T-helper 2 cell treated with Interferon-gamma antibody and Interleukin-4, amounts not matched to agents 5 μg/mL and 100 μg/mL, for 36 hours (primary cell): ENCODE data around the gene NT5M.
"Not testable (repeated sequence)": the region's sequence is repeated elsewhere in the genome, so short reads cannot be mapped to it uniquely, and the experiment has no call there.

Source experiments
- DNase-seq: peaks from one replicate; pipeline ENCODE4 v3.0.0; 2021; ENCODE audit warnings: low spot score
- H3K27ac Mint-ChIP-seq: one replicate; pipeline ENCODE4 v1.8.0; 2021; ENCODE audit warnings: mild to moderate bottlenecking, mixed read lengths
- H3K27me3 Mint-ChIP-seq: one replicate; pipeline ENCODE4 v1.8.0; 2021; ENCODE audit warnings: low read depth, mixed read lengths
- H3K36me3 Mint-ChIP-seq: one replicate; pipeline ENCODE4 v1.8.0; 2021; ENCODE audit warnings: low read depth, mixed read lengths
- H3K4me1 Mint-ChIP-seq: one replicate; pipeline ENCODE4 v1.8.0; 2021; ENCODE audit warnings: low read depth, mixed read lengths
- H3K4me3 Mint-ChIP-seq: one replicate; pipeline ENCODE4 v1.8.0; 2022; ENCODE audit warnings: mild to moderate bottlenecking, moderate library complexity, mixed read lengths
- H3K9me3 Mint-ChIP-seq: one replicate; pipeline ENCODE4 v1.8.0; 2021; ENCODE audit warnings: mixed read lengths

Gene NT5M

DNA sequence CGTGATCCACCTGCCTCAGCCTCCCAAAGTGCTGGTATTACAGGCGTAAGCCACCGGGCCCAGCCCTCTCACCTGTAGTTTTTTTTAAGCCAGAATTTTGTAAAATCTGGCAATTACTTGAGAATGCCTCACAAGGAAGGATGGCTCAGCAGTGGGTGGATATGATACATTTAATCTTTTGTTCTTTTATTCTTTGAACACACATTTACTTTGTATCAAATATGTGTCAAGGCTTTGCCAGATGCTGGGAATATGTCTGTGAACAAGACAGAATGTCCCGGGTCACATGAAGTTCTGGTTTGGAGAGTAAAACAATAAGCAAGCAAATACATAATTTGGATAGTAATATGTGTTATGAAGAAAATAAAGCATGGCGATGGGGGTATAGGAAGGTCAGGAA is 17.2 kb upstream of the NT5M start:
- no peaks in the 10 kb centered on the region for H3K36me3 Mint-ChIP-seq

GRCh38 chr17:17289086-17289485 is 14.1 kb upstream of the NT5M start:
- no peak overlapping the region for H3K27ac Mint-ChIP-seq
- no peak overlapping the region for H3K4me3 Mint-ChIP-seq
- no peaks in the 10 kb centered on the region for H3K9me3 Mint-ChIP-seq
- no peaks in the 10 kb centered on the region for H3K36me3 Mint-ChIP-seq
- peaks cover 4% of the 10 kb centered on the region for H3K27me3 Mint-ChIP-seq
- no peak for DNase-seq
- H3K4me1 Mint-ChIP-seq, result no peaks in the 10 kb centered on the region

More for the DNA sequence above, 17.2 kb upstream of the NT5M start:
- peaks cover 13% of the 10 kb centered on the region for H3K4me1 Mint-ChIP-seq
- no peak overlapping the region for H3K27ac Mint-ChIP-seq
- H3K27me3 Mint-ChIP-seq, result peaks cover 2% of the 10 kb centered on the region
- no peak for DNase-seq
- H3K9me3 Mint-ChIP-seq, result no peaks in the 10 kb centered on the region
- H3K4me3 Mint-ChIP-seq, result no peak overlapping the region

GRCh38 chr17:17289701-17290100 is 13.5 kb upstream of the NT5M start:
- H3K27ac Mint-ChIP-seq, result no peak overlapping the region
- H3K27me3 Mint-ChIP-seq, result peaks cover 4% of the 10 kb centered on the region
- no peaks in the 10 kb centered on the region for H3K4me1 Mint-ChIP-seq
- H3K36me3 Mint-ChIP-seq, result no peaks in the 10 kb centered on the region
- H3K9me3 Mint-ChIP-seq, result no peaks in the 10 kb centered on the region
- no peak overlapping the region for H3K4me3 Mint-ChIP-seq
- no peak for DNase-seq

DNA sequence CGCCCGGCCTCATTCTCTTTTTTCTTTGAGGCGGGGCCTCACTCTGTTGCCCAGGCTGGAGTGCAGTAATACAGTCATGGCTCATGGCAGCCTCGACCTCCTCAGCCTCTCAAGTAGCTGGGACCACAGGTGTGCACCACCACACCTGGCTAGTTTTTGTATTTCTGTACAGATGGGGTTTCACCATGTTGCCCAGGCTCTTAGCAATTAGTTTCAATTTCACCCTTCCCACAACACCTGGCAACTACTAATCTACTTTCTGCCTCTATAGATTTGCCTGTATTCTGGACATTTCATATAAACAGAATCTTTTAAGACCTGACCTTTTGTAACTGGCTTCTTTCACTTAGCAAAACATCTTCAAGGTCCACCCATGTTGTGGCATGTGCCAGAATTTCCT is 8.0 kb upstream of the NT5M start:
- no peak for DNase-seq
- Mint-ChIP-seq H3K9me3 (no peaks in the 10 kb centered on the region), H3K4me3 (no peak overlapping the region), H3K4me1 (peaks cover 11% of the 10 kb centered on the region), H3K36me3 (no peaks in the 10 kb centered on the region), H3K27ac (no peak overlapping the region), H3K27me3 (peaks cover 2% of the 10 kb centered on the region)

DNA sequence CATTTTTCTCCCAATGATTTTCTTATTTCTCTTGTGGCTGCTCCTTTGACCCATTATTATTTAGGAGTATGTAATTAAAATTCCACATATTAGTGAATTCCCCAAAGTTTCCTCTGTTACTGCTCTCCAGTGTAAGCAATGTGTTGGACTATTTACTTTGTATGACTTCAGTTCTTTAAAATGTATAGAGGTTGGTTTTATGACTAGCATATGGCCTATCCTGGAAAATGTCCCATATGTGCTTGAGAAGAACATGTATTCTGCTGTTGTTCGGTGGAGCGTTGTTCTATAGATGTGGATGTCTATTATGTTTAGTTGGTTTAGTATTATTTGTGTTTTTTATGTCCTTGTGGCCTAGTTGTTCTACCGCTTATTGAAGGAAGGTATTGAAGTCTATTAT is 6.0 kb upstream of the NT5M start:
- Mint-ChIP-seq H3K4me1 (peaks cover 13% of the 10 kb centered on the region), H3K4me3 (no peak overlapping the region), H3K27me3 (peaks cover 2% of the 10 kb centered on the region), H3K9me3 (no peaks in the 10 kb centered on the region), H3K27ac (no peak overlapping the region), H3K36me3 (no peaks in the 10 kb centered on the region)
- DNase-seq, result no peak

DNA sequence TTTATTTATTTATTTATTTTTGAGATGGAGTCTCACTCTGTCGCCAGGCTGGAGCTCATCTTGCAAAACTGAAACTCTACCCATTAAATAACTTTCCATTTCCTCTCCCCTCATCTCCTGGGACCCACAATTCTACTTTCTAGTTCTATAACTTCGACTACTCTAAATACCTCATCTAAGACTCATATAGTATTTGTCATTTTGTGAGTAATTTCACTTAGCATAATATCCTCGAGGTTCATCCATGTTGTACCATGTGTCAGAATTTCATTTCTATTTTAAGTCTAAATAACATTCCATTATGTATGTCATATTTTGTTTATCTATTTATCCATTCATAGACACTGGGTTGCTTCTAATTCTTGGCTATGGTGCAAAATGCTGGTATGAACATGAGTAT is 5.1 kb upstream of the NT5M start:
- Mint-ChIP-seq H3K9me3 (no peaks in the 10 kb centered on the region), H3K4me1 (peaks cover 17% of the 10 kb centered on the region), H3K4me3 (no peak overlapping the region), H3K27me3 (peaks cover 2% of the 10 kb centered on the region), H3K27ac (no peak overlapping the region), H3K36me3 (no peaks in the 10 kb centered on the region)
- no peak for DNase-seq

DNA sequence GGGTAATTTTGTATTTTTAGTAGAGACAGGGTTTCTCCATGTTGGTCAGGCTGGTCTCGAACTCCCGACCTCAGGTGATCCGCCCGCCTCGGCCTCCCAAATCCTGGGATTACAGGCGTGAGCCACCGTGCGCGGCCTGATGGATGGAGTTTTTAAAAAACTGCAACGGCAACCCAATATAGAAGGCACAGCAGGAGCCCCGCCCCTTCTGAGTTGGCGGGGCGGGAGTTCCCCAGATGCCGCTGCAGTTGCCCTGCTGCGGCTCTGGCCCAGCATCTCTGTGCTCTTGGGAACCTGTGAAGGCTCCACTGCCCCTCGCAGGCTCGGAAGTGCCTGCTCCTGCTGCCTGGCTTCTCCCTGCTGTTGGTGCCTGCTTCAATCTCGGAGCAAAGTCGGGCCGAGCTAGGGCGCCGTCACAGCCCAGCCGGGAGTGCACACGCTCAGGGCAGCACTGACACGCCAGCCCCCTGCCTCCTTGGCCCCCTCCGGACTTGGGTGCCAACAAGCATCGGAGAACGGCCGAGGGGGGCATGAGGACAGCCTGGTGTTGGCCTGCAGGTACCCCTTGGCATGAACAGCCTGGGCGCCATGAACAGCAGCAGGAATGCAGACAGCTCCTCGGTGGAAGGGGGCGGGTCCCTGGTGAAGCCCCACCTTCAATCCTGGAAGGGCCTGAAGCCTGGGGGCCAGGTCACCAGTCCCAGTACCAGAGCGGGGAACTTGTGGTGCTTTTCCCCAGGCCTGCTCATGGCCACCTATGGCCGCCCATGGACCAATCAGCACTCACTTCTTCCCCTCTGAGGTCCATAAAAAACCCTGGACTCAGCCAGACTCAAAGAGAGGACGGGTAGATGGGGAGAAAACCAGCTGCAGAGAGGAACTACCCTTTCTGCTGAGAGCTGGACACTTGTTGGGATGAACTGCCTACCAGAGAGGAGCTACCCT is 2.3 kb upstream of the NT5M start:
- Mint-ChIP-seq H3K36me3 (no peaks in the 10 kb centered on the region), H3K4me1 (peaks cover 34% of the 10 kb centered on the region), H3K9me3 (no peaks in the 10 kb centered on the region), H3K27me3 (no peaks in the 10 kb centered on the region), H3K27ac (no peak overlapping the region), H3K4me3 (peak overlapping the region; percentile 60)
- peak; percentile 62 for DNase-seq

GRCh38 chr17:17301659-17302058 is 1.5 kb upstream of the NT5M start:
- not testable (repeated sequence) for H3K4me3 Mint-ChIP-seq, H3K27me3 Mint-ChIP-seq, H3K9me3 Mint-ChIP-seq, DNase-seq, H3K36me3 Mint-ChIP-seq, H3K27ac Mint-ChIP-seq
- H3K4me1 Mint-ChIP-seq, result peaks cover 35% of the 10 kb centered on the region

DNA sequence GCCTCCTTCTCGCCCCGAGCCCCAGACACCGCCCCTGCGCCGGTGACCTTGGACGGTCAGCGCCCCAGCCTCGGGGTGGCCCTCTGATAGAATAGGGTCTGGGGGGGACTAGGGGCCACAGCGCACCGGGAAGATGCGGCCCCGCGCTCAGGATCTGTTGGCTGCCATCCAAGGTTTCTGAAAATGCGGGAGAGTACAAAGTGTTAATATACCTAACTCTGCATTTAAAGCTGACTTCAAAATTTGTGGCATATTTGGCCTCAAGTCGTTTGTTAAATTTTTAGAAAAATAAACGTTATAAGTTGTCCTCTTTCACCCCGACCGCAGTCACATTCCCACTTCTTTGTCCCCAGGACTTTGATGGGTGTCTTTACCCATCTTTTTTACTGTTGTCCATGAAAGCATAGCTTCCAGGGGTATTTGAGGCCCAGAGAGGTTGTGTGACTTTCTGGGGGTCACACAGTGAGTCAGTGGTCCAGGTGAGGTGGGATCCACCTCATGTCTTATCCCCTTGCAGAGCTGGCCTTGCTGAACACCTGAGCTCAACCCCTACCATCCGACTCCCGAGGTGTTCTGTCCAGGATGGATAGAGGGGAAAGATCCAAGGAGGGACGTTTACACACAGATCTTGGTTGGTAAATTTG is 796 bp downstream of the NT5M start:
- Mint-ChIP-seq H3K27ac (peak overlapping the region; percentile 95), H3K27me3 (no peaks in the 10 kb centered on the region), H3K4me1 (peaks cover 29% of the 10 kb centered on the region), H3K36me3 (peaks cover 3% of the 10 kb centered on the region), H3K9me3 (no peaks in the 10 kb centered on the region), H3K4me3 (peak overlapping the region; percentile 73)
- DNase-seq, result no peak

GRCh38 chr17:17304521-17304985 is 1.4 kb downstream of the NT5M start:
- peaks cover 29% of the 10 kb centered on the region for H3K4me1 Mint-ChIP-seq
- peaks cover 5% of the 10 kb centered on the region for H3K36me3 Mint-ChIP-seq
- no peaks in the 10 kb centered on the region for H3K27me3 Mint-ChIP-seq
- DNase-seq, result peak; percentile 17
- H3K9me3 Mint-ChIP-seq, result no peaks in the 10 kb centered on the region
- H3K27ac Mint-ChIP-seq, result peak overlapping the region; percentile 95
- peak overlapping the region; percentile 73 for H3K4me3 Mint-ChIP-seq

DNA sequence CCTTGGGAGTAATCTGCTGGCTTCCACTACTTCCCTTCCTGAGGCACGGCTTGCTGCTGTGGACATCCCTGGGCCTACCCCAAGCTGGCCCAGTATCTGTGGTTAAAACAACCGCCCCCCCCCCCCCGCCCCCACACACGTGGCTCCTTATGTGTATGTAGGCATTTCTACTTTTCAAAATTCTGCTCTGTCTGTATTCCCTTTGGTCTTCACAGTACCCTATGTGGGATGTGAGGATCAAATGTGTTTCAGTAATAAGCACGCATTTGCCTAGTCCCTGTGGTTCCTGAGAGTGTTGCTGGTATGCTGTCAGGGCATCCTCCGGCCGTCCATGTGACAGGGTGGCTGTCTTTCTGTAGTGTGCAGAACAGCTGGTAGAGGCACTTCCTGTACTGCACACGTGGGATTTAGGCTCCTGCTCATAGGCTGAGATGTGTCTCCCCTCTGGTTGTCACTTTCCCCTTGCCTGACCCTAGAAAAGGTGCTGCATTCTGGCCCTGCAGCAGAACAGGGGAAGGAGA is 2.2 kb downstream of the NT5M start:
- no peaks in the 10 kb centered on the region for H3K9me3 Mint-ChIP-seq
- no peaks in the 10 kb centered on the region for H3K27me3 Mint-ChIP-seq
- peak overlapping the region; percentile 95 for H3K27ac Mint-ChIP-seq
- peaks cover 24% of the 10 kb centered on the region for H3K4me1 Mint-ChIP-seq
- H3K36me3 Mint-ChIP-seq, result peaks cover 5% of the 10 kb centered on the region
- H3K4me3 Mint-ChIP-seq, result peak overlapping the region; percentile 73
- peak; percentile 55 for DNase-seq

DNA sequence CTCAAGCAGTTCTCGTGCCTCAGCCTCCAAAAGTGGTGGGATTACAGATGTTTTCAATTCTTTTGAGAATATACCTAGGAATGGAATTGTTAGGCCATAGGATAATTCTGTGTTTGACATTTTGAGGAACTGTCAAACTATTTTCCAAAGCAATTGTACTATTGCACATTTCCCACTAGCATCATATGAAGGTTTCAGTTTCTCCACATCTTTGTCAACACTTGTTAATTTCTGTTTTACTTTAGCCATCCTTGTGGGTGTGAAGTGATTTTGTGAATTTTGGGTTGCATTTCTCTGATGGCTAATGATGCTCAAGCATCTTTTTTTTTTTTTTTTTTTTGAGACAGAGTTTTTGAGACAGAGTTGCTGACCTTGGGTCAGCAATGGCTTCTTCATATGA is 6.2 kb downstream of the NT5M start:
- H3K4me3 Mint-ChIP-seq, result no peak overlapping the region
- no peak overlapping the region for H3K27ac Mint-ChIP-seq
- peaks cover 20% of the 10 kb centered on the region for H3K4me1 Mint-ChIP-seq
- H3K9me3 Mint-ChIP-seq, result no peaks in the 10 kb centered on the region
- H3K27me3 Mint-ChIP-seq, result no peaks in the 10 kb centered on the region
- no peak for DNase-seq
- peaks cover 13% of the 10 kb centered on the region for H3K36me3 Mint-ChIP-seq

GRCh38 chr17:17313350-17313991 is 10.3 kb downstream of the NT5M start:
- H3K4me3 Mint-ChIP-seq, result no peak overlapping the region
- H3K27me3 Mint-ChIP-seq, result no peaks in the 10 kb centered on the region
- peaks cover 5% of the 10 kb centered on the region for H3K4me1 Mint-ChIP-seq
- peaks cover 13% of the 10 kb centered on the region for H3K36me3 Mint-ChIP-seq
- H3K9me3 Mint-ChIP-seq, result no peaks in the 10 kb centered on the region
- H3K27ac Mint-ChIP-seq, result peak overlapping the region; percentile 4
- DNase-seq, result peak; percentile 48
